H9 (cell line): ENCODE measurements around the gene AGBL3. TPM values are rescaled to one million over a fixed set of nuclear protein-coding genes. Genes with fewer than 3 reads are reported as not detected.

Source experiments
- DNase-seq: peaks from one replicate; pipeline ENCODE4 v3.0.0-alpha.2; 2017
- H2AFZ ChIP-seq: one replicate; pipeline ENCODE4 v1.6.1; 2013; ENCODE audit warnings: mild to moderate bottlenecking, low read length, control low read depth, moderate library complexity
- H2AK5ac ChIP-seq: 2 replicates; pipeline ENCODE4 v1.6.1; 2013; ENCODE audit warnings: low read length, control low read depth, mixed read lengths; ENCODE audit not compliant: insufficient read length
- H2BK120ac ChIP-seq: one replicate; pipeline ENCODE4 v1.6.1; 2013; ENCODE audit warnings: low read depth, mild to moderate bottlenecking, low read length, control low read depth, inconsistent platforms; ENCODE audit not compliant: poor library complexity, severe bottlenecking
- H2BK12ac ChIP-seq: 2 replicates; pipeline ENCODE4 v1.6.1; 2013; ENCODE audit warnings: low read length, control low read depth, mixed read lengths, low read depth; ENCODE audit not compliant: insufficient read length
- H2BK15ac ChIP-seq: 2 replicates; pipeline ENCODE4 v1.6.1; 2013; ENCODE audit warnings: low read depth, low read length, control low read depth
- H2BK20ac ChIP-seq: one replicate; pipeline ENCODE4 v1.6.1; 2013; ENCODE audit warnings: low read depth, mild to moderate bottlenecking, low read length, control low read depth, inconsistent platforms; ENCODE audit not compliant: poor library complexity, severe bottlenecking
- H2BK5ac ChIP-seq: 2 replicates; pipeline ENCODE4 v1.6.1; 2013; ENCODE audit warnings: low read length, control low read depth, mixed read lengths; ENCODE audit not compliant: insufficient read length
- H3K14ac ChIP-seq: 2 replicates; pipeline ENCODE4 v1.6.1; 2013; ENCODE audit warnings: low read length, control low read depth; ENCODE audit not compliant: insufficient read depth
- H3K18ac ChIP-seq: 2 replicates; pipeline ENCODE4 v1.6.1; 2013; ENCODE audit warnings: low read depth, mild to moderate bottlenecking, mixed read lengths, low read length, control low read depth; ENCODE audit not compliant: insufficient read length
- H3K23ac ChIP-seq: 2 replicates; pipeline ENCODE4 v1.6.1; 2013; ENCODE audit warnings: low read length, control low read depth, mixed read lengths, low read depth; ENCODE audit not compliant: insufficient read length
- H3K23me2 ChIP-seq: 2 replicates; pipeline ENCODE4 v1.6.1; 2013; ENCODE audit warnings: low read depth, mild to moderate bottlenecking, mixed read lengths, low read length, control low read depth; ENCODE audit not compliant: insufficient read length, poor library complexity, severe bottlenecking
- H3K27ac ChIP-seq: 2 replicates; pipeline ENCODE4 v1.5.1; 2013; ENCODE audit warnings: low read length, control low read depth, mixed read lengths, low read depth; ENCODE audit not compliant: insufficient read length
- H3K27me3 ChIP-seq: 2 replicates; pipeline ENCODE4 v1.6.1; 2013; ENCODE audit warnings: low read length, control low read depth, inconsistent platforms; ENCODE audit not compliant: insufficient read depth
- H3K4ac ChIP-seq: 2 replicates; pipeline ENCODE4 v1.6.1; 2013; ENCODE audit warnings: low read depth, mild to moderate bottlenecking, control low read depth, inconsistent platforms, low read length, moderate library complexity
- H3K4me1 ChIP-seq: 2 replicates; pipeline ENCODE4 v1.6.1; 2013; ENCODE audit warnings: low read length, control low read depth, inconsistent platforms; ENCODE audit not compliant: insufficient read depth
- H3K4me2 ChIP-seq: 2 replicates; pipeline ENCODE4 v1.6.1; 2013; ENCODE audit warnings: low read length, control low read depth, mixed read lengths; ENCODE audit not compliant: insufficient read length, insufficient read depth
- H3K56ac ChIP-seq: 2 replicates; pipeline ENCODE4 v1.6.1; 2013; ENCODE audit warnings: low read depth, mild to moderate bottlenecking, mixed read lengths, low read length, control low read depth; ENCODE audit not compliant: insufficient read length
- H3K79me1 ChIP-seq: 2 replicates; pipeline ENCODE4 v1.6.1; 2013; ENCODE audit warnings: low read depth, mild to moderate bottlenecking, moderate library complexity, low read length, control low read depth, inconsistent platforms; ENCODE audit not compliant: insufficient read depth, poor library complexity, severe bottlenecking
- H3K79me2 ChIP-seq: 2 replicates; pipeline ENCODE4 v1.6.1; 2013; ENCODE audit warnings: low read length, control low read depth, inconsistent platforms; ENCODE audit not compliant: insufficient read depth
- H3K9ac ChIP-seq: 2 replicates; pipeline ENCODE4 v1.6.1; 2013; ENCODE audit warnings: low read length, control low read depth, mixed read lengths; ENCODE audit not compliant: insufficient read length; ENCODE audit errors: extremely low read depth
- H3K9me3 ChIP-seq: one replicate; pipeline ENCODE4 v1.6.1; 2013; ENCODE audit warnings: low read depth, low read length, inconsistent platforms; ENCODE audit not compliant: control insufficient read depth
- H3T11ph ChIP-seq: one replicate; pipeline ENCODE4 v1.6.1; 2013; ENCODE audit warnings: mild to moderate bottlenecking, low read length, control low read depth, inconsistent platforms
- H4K20me1 ChIP-seq: one replicate; pipeline ENCODE4 v1.6.1; 2013; ENCODE audit not compliant: control insufficient read depth, insufficient read length, insufficient read depth
- H4K5ac ChIP-seq: 2 replicates; pipeline ENCODE4 v1.6.1; 2013; ENCODE audit warnings: low read depth, mild to moderate bottlenecking, mixed read lengths, low read length, control low read depth; ENCODE audit not compliant: insufficient read length
- H4K8ac ChIP-seq: replicated peaks from 2 replicates; pipeline ENCODE4 v1.6.1; 2013; ENCODE audit warnings: low read length, control low read depth, mixed read lengths, low read depth; ENCODE audit not compliant: insufficient read length
- H4K91ac ChIP-seq: 2 replicates; pipeline ENCODE4 v1.6.1; 2013; ENCODE audit warnings: low read depth, mild to moderate bottlenecking, moderate library complexity, mixed read lengths, low read length, control low read depth; ENCODE audit not compliant: insufficient read length
- H3K27ac Mint-ChIP-seq, 3 experiments: 2 replicates in 2 of 3; 3 replicates in 1 of 3; pipeline ENCODE4 v1.8.0; 2020 to 2021; ENCODE audit warnings: mixed read lengths in 3 of 3, mild to moderate bottlenecking in 1 of 3, moderate library complexity in 1 of 3
- H3K27me3 Mint-ChIP-seq: 2 replicates; pipeline ENCODE4 v1.8.0; 2021; ENCODE audit warnings: low read depth, mild to moderate bottlenecking, moderate library complexity, mixed read lengths
- H3K36me3 Mint-ChIP-seq, 3 experiments: 2 replicates in 2 of 3; 3 replicates in 1 of 3; pipeline ENCODE4 v1.8.0; 2020 to 2021; ENCODE audit warnings: low read depth in 3 of 3, mixed read lengths in 3 of 3; ENCODE audit not compliant: insufficient read depth in 1 of 3
- H3K4me1 Mint-ChIP-seq, 2 experiments: 2 replicates each; pipeline ENCODE4 v1.8.0; 2020; ENCODE audit warnings: mixed read lengths in 2 of 2
- H3K4me3 Mint-ChIP-seq, 2 experiments: 2 replicates in 1 of 2; 3 replicates in 1 of 2; pipeline ENCODE4 v1.8.0; 2020 to 2021; ENCODE audit warnings: mild to moderate bottlenecking in 2 of 2, mixed read lengths in 2 of 2, moderate library complexity in 1 of 2
- H3K9me3 Mint-ChIP-seq, 2 experiments: 2 replicates in 1 of 2; 3 replicates in 1 of 2; pipeline ENCODE4 v1.8.0; 2020; ENCODE audit warnings: mild to moderate bottlenecking in 2 of 2, mixed read lengths in 2 of 2, moderate library complexity in 1 of 2
- CTCF ChIP-seq: fragments of 200-600 bp; sonication (generic); conservative IDR thresholded peaks from 3 replicates; pipeline ENCODE4 v1.8.0; 2021; ENCODE audit warnings: antibody characterized with exemption, mild to moderate bottlenecking
- WGBS: extraction: QIAGEN DNeasy Blood & Tissue Kit; methylation state at CpG from one replicate; pipeline ENCODE4 v1.1.7; 2013; ENCODE audit warnings: missing lambda C conversion rate, low lambda C conversion rate, mixed read lengths; ENCODE audit not compliant: insufficient read length; ENCODE audit errors: extremely low coverage; 5-methylcytosine and 5-hydroxymethylcytosine counted together
- total RNA-seq: library from RNA; stranded (reverse); gene quantifications from 2 replicates; pipeline ENCODE4 v1.2.1, GENCODE V29; 2021

Gene AGBL3
- total RNA-seq, 1 experiment from 2014 or later: 2.4 TPM

GRCh38 chr7:135001390-135002165, 15.3 kb downstream of the AGBL3 start:
- DNase-seq: no peak
- no peak overlapping the region for H4K8ac ChIP-seq
- Mint-ChIP-seq H3K27me3 (no peaks in the 10 kb centered on the region), H3K27ac (no peak overlapping the region), H3K4me1 (no peaks in the 10 kb centered on the region; a peak in 1 of 4 replicates), H3K9me3 (no peaks in the 10 kb centered on the region; a peak in 1 of 5 replicates), H3K36me3 (no peaks in the 10 kb centered on the region; a peak in 2 of 7 replicates), H3K4me3 (no peak overlapping the region)
- H3K79me1 ChIP-seq: no peaks in the 10 kb centered on the region
- no peaks in the 10 kb centered on the region for H3K9me3 ChIP-seq
- no peak overlapping the region for H2BK20ac ChIP-seq
- H2AFZ ChIP-seq: no peak overlapping the region
- no peak for TF ChIP-seq CTCF
- H4K5ac ChIP-seq: no peak overlapping the region
- no peak overlapping the region for H2BK5ac ChIP-seq
- H2BK12ac ChIP-seq: no peak overlapping the region
- no peak overlapping the region for H4K91ac ChIP-seq
- H3K56ac ChIP-seq: no peak overlapping the region
- H2AK5ac ChIP-seq: no peak overlapping the region
- H3K4me2 ChIP-seq: no peak overlapping the region
- no CpG with 5 or more reads among the region's 1 CpG for WGBS
- no peak overlapping the region for H3K27ac ChIP-seq
- H3T11ph ChIP-seq: no peak overlapping the region
- no peak overlapping the region for H3K9ac ChIP-seq
- H3K23me2 ChIP-seq: no peaks in the 10 kb centered on the region
- no peaks in the 10 kb centered on the region for H4K20me1 ChIP-seq
- H3K4ac ChIP-seq: no peak overlapping the region
- H3K79me2 ChIP-seq: no peaks in the 10 kb centered on the region
- no peaks in the 10 kb centered on the region for H3K27me3 ChIP-seq
- H2BK120ac ChIP-seq: no peak overlapping the region
- H3K4me1 ChIP-seq: no peaks in the 10 kb centered on the region
- H3K14ac ChIP-seq: no peak overlapping the region
- no peak overlapping the region for H2BK15ac ChIP-seq
- no peak overlapping the region for H3K23ac ChIP-seq
- no peak overlapping the region for H3K18ac ChIP-seq
